A549 (cell line): Measurements from ENCODE around the gene SMIM9. TPM values are rescaled to one million over a fixed set of nuclear protein-coding genes. Genes with fewer than 3 reads are reported as not detected.
A peak's percentile ranks its signal among the peaks of the same experiment; 100 is the strongest.

Experiments
- ATAC-seq, 2 experiments: fragments of 200-7000 bp in 1 of 2; fragments of >200 bp in 1 of 2; cut with Nextera tagmentation in 1 of 2; cut with Tn5 transposase in 1 of 2; 3 replicates each; pipeline versions ENCODE4 v1.8.0 to v1.9.1; 2018 to 2020; ENCODE audit warnings: mild to moderate bottlenecking in 1 of 2, moderate library complexity in 1 of 2
- CTCF ChIA-PET: fragments of 300-600 bp; sonication (Branson Sonifier 250); formaldehyde crosslinking; extraction: SDS; loops from one replicate; lab custom pipeline; 2021; ENCODE audit warnings: antibody characterized with exemption, inconsistent platforms; lab: Yijun Ruan, JAX
- POLR2A ChIA-PET: fragments of 350-600 bp; formaldehyde crosslinking; extraction: SDS; loops from one replicate; lab custom pipeline; 2021; ENCODE audit warnings: antibody characterized with exemption, inconsistent platforms; lab: Yijun Ruan, JAX
- DNase-seq, 2 experiments: peaks; one replicate each; pipeline versions ENCODE4 v3.0.0 to v3.0.0-alpha.2; 2011 to 2016; ENCODE audit warnings: low read depth in 1 of 2, low spot score in 1 of 2
- FAIRE-seq: peaks from 2 replicates; lab custom pipeline; 2011; peaks lifted over from hg19 to GRCh38; lab: Jason Lieb, UNC
- H3K27ac ChIP-seq, 2 experiments: fragments of >200 bp; sonication (Bioruptor Twin); formaldehyde crosslinking; 3 replicates each; pipeline ENCODE4 v1.5.1; 2016 to 2017
- H3K4me1 ChIP-seq: fragments of >200 bp; sonication (Bioruptor Twin); formaldehyde crosslinking; 3 replicates; pipeline ENCODE4 v1.6.1; 2016
- H3K4me2 ChIP-seq: fragments of >200 bp; sonication (Bioruptor Twin); formaldehyde crosslinking; 3 replicates; pipeline ENCODE4 v1.6.1; 2016
- H3K4me3 ChIP-seq: fragments of >200 bp; sonication (Bioruptor Twin); formaldehyde crosslinking; 3 replicates; pipeline ENCODE4 v1.5.1; 2016
- H3K9me3 ChIP-seq: fragments of >200 bp; sonication (Bioruptor Twin); formaldehyde crosslinking; 3 replicates; pipeline ENCODE4 v1.6.1; 2016
- FOSL2 ChIP-seq, 2 experiments: fragments of 450-650 bp in 1 of 2; fragments of >200 bp in 1 of 2; sonication (Bioruptor Twin) in 1 of 2; formaldehyde crosslinking; IDR thresholded peaks; 2 replicates each; pipeline versions ENCODE4 v1.5.0 to v1.6.1; 2016 to 2020; ENCODE audit warnings: mild to moderate bottlenecking in 1 of 2, moderate library complexity in 1 of 2
- GATA3 ChIP-seq: IDR thresholded peaks from 2 replicates; pipeline ENCODE4 v1.6.1; 2012; ENCODE audit warnings: borderline replicate concordance
- HDAC2 ChIP-seq: fragments of 200-600 bp; sonication (generic); IDR thresholded peaks from 2 replicates; pipeline ENCODE4 v1.6.1; 2016
- HEYL ChIP-seq: fragments of 250-450 bp; sonication (Bioruptor Pico); IDR thresholded peaks from 2 replicates; pipeline ENCODE4 v1.8.0; 2021; ENCODE audit warnings: mild to moderate bottlenecking, moderate library complexity
- JUN ChIP-seq, 2 experiments: fragments of >200 bp; sonication (Bioruptor Twin); formaldehyde crosslinking; IDR thresholded peaks; 2 replicates in 1 of 2; 3 replicates in 1 of 2; pipeline ENCODE4 v1.6.1; 2016 to 2017
- MAX ChIP-seq: IDR thresholded peaks from 2 replicates; pipeline ENCODE4 v1.6.1; 2012
- PHF8 ChIP-seq: fragments of 200-600 bp; sonication (generic); IDR thresholded peaks from 2 replicates; pipeline ENCODE4 v1.6.1; 2016; ENCODE audit warnings: low read depth, mild to moderate bottlenecking, antibody characterized with exemption, moderate library complexity, borderline replicate concordance
- POLR2A ChIP-seq: IDR thresholded peaks from 2 replicates; pipeline ENCODE4 v1.6.1; 2012; ENCODE audit warnings: mild to moderate bottlenecking, low read length
- RAD21 ChIP-seq, 2 experiments: fragments of >200 bp in 1 of 2; sonication (Bioruptor Twin) in 1 of 2; formaldehyde crosslinking in 1 of 2; IDR thresholded peaks in 1 of 2; conservative IDR thresholded peaks in 1 of 2; 2 replicates in 1 of 2; 3 replicates in 1 of 2; pipeline ENCODE4 v1.6.1; 2012 to 2018; ENCODE audit warnings: inconsistent platforms in 1 of 2
- RARB ChIP-seq: fragments of 250-450 bp; sonication (Bioruptor Pico); IDR thresholded peaks from 2 replicates; pipeline ENCODE4 v1.8.0; 2021; ENCODE audit warnings: mild to moderate bottlenecking, moderate library complexity
- WGBS: methylation state at CpG from one replicate; pipeline ENCODE4 v1.1.6; 2017; ENCODE audit errors: missing lambda C conversion rate; 5-methylcytosine and 5-hydroxymethylcytosine counted together
- polyA plus RNA-seq, 4 experiments: library from polyadenylated mRNA; depleted of rRNA in 3 of 4; stranded (reverse); fragments of >200 nt; fragmentation: RNase III in 1 of 4; extraction: RNeasy Plus Mini Kit Qiagen cat#74134 plus additional on column Dnase treatment in 1 of 4; gene quantifications; 2 replicates in 3 of 4; 3 replicates in 1 of 4; pipeline ENCODE4 v1.2.3, GENCODE V29; 2011 to 2017
- TF ChIP-seq, protein P1 (sequence below): fragments of 250-450 bp; sonication (Bioruptor Pico); IDR thresholded peaks from 2 replicates; pipeline ENCODE4 v1.5.0; 2021; ENCODE audit warnings: mild to moderate bottlenecking, moderate library complexity, borderline replicate concordance
- TF ChIP-seq, protein P2 (sequence below): fragments of 450-650 bp; IDR thresholded peaks from 2 replicates; pipeline ENCODE4 v1.6.1; 2014; ENCODE audit warnings: antibody characterized with exemption

Gene SMIM9
- polyA plus RNA-seq, 2 of the 4 experiments (the other 2 are of a cell fraction) = not detected

DNA sequence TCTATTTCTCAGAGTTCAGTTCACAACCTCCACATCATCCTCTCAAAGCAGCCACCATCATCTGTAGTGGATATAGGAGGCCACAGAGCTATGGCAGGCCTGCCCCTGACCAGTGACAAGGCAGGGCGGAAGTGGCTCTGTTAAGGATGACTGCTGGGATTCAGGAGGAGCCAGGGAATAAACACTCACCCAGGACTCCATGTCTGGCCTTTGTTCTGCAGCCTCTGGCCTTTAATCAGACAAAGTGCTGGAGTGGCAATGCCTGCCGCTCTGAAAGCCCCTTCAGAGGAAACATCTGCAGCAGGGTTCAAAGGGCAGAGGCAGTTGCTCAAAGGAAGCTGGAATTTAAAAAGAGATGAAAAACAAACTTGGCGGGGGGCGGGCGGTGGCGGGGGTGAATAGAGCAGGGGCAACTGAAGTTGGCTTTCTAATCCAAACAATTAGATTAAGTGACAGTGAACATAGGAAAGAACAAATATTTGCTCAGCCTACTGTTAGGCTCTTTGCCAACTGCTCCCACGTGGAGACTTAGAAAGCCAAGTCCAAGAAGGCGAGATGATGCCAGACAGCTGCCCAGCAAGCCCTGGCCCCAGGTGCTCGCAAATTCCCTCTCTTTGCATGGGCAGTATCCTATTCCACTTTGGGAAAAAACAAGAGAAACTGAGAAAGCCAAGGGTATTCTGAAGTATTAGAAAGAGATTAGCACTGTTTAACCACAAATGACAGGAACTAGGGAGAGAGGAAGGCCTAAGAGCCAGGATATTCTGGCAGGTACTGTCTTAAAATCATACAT lies 34.7 kb downstream of the SMIM9 start:
- ATAC-seq (peak; percentile 90 to 92), DNase-seq (peak; percentile 73 to 80), FAIRE-seq (peak; percentile 61)
- ChIA-PET CTCF (interaction anchor here (0.5 to 0.6 kb wide), 2 partner anchors 51 to 1086 kb away, joined by 3 to 4 read pairs; no protein-coding TSS in a partner anchor), POLR2A (interaction anchor here (0.6 to 1.3 kb wide), 2 partner anchors 37 to 196 kb away, joined by 3 read pairs; no protein-coding TSS in a partner anchor)
- TF ChIP-seq JUN (IDR thresholded peaks at IDR 0.05) (peak in 1 of 2 experiments; percentile 62; a peak in 2 of 5 replicates), POLR2A (no peak), GATA3 (peak; percentile 70; the same call in 1 of the 2 replicates), HDAC2 (no peak), MAX (peak; percentile 60)
- TF ChIP-seq, protein P1, sequence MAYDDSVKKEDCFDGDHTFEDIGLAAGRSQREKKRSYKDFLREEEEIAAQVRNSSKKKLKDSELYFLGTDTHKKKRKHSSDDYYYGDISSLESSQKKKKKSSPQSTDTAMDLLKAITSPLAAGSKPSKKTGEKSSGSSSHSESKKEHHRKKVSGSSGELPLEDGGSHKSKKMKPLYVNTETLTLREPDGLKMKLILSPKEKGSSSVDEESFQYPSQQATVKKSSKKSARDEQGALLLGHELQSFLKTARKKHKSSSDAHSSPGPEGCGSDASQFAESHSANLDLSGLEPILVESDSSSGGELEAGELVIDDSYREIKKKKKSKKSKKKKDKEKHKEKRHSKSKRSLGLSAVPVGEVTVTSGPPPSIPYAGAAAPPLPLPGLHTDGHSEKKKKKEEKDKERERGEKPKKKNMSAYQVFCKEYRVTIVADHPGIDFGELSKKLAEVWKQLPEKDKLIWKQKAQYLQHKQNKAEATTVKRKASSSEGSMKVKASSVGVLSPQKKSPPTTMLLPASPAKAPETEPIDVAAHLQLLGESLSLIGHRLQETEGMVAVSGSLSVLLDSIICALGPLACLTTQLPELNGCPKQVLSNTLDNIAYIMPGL = no peak
- WGBS = 7% methylated on average over 8 of the region's 9 CpGs
- no peaks in the 10 kb centered on the region for H3K9me3 ChIP-seq
- H3K4me2 ChIP-seq = peak overlapping the region; percentile 72
- H3K4me1 ChIP-seq = peaks cover 52% of the 10 kb centered on the region
- no peak overlapping the region for H3K4me3 ChIP-seq
- peak overlapping the region; percentile 71 to 83 for H3K27ac ChIP-seq

DNA sequence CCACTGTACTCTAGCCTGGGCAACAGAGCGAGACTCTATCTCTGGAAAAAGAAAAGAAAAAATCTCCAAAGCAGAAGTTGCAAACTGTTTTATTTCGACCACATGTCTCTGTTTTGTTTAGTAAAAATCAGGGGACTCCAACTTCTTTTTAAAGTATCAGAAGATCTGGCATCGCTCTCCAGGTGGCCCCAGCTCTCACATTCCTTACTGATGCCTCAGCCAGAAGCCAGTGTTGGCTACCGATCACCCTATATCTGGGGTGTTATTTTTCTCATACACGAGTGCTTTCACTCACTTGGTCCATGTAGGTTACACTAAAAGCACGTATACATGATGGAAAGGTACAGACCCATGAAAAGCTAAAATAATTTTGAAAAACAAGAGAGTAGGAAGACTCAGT lies 37.5 kb downstream of the SMIM9 start:
- no peak for TF ChIP-seq RAD21 (conservative IDR thresholded peaks at IDR 0.05 in 1 of 2, IDR thresholded peaks at IDR 0.05 in 1 of 2)
- TF ChIP-seq POLR2A = no peak
- no peak for TF ChIP-seq HDAC2
- TF ChIP-seq, protein P2, sequence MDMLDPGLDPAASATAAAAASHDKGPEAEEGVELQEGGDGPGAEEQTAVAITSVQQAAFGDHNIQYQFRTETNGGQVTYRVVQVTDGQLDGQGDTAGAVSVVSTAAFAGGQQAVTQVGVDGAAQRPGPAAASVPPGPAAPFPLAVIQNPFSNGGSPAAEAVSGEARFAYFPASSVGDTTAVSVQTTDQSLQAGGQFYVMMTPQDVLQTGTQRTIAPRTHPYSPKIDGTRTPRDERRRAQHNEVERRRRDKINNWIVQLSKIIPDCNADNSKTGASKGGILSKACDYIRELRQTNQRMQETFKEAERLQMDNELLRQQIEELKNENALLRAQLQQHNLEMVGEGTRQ = no peak
- no peak for TF ChIP-seq MAX
- no peak for TF ChIP-seq RARB (CRISPR knock-in tag)
- TF ChIP-seq PHF8 = no peak
- TF ChIP-seq HEYL (CRISPR knock-in tag) = no peak
- TF ChIP-seq, all 56 proteins: peak for 0
- H3K4me3 ChIP-seq = no peak overlapping the region
- H3K9me3 ChIP-seq = no peaks in the 10 kb centered on the region
- peak overlapping the region; percentile 44 for H3K4me2 ChIP-seq
- ATAC-seq = no peak
- 52% methylated on average over 6 of the region's 6 CpGs for WGBS
- peaks cover 67% of the 10 kb centered on the region for H3K4me1 ChIP-seq
- FAIRE-seq = peak; percentile 96
- no peak for DNase-seq
- ChIA-PET POLR2A (no interaction called here), CTCF (interaction anchor here (1.1 kb wide), 1 partner anchor 44 kb away, joined by 3 read pairs; no protein-coding TSS in a partner anchor)
- peak overlapping the region; percentile 24 to 47; a peak in 3 of 6 replicates for H3K27ac ChIP-seq

DNA sequence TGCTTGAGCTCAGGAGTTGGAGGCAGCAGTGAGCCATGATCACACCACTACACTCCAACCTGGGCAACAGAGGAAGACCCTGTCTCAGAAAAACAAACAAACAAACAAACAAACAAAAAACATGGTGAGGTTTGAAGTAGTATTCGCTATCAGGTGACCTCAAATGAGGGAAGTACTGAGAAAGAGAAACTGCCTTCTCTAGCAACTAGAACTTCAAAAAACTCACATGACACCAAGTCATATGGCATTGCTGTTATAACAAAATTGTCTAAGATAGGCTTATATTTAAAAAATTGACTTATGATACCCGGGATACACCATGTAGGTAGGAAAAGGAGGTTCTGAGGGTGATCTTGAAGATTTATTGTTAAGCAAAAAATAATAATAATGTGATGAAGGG lies 39.4 kb downstream of the SMIM9 start:
- POLR2A ChIA-PET = interaction anchor here (0.9 kb wide), 1 partner anchor 33 kb away, joined by 3 read pairs; the partner anchor contains the start of gene DKC1
- CTCF ChIA-PET = interaction anchor here (1.3 kb wide), 1 partner anchor 46 kb away, joined by 5 read pairs; no protein-coding TSS in a partner anchor
- Histone ChIP-seq H3K27ac (no peak overlapping the region), H3K4me2 (no peak overlapping the region), H3K4me1 (peaks cover 66% of the 10 kb centered on the region), H3K4me3 (no peak overlapping the region), H3K9me3 (no peaks in the 10 kb centered on the region)
- DNase-seq (no peak), FAIRE-seq (no peak), ATAC-seq (no peak)
- TF ChIP-seq FOSL2 (IDR thresholded peaks at IDR 0.05) (no peak), FOSL2 (CRISPR knock-in tag; IDR thresholded peaks at IDR 0.05) (no peak)
- 79% methylated on average over 2 of the region's 2 CpGs for WGBS
